ENCODE data around the gene SLC20A1. TPM values are rescaled to one million over a fixed set of nuclear protein-coding genes. Genes with fewer than 3 reads are reported as not detected.

SLC20A1 gene
- total RNA-seq, 2 donors from 2014 or later: 10.7 to 34.1 TPM

- 16% methylated on average over 3 of the region's 3 CpGs for WGBS
- intact Hi-C loops (cut with DNase I): no loop called here
- Histone ChIP-seq H3K4me3 (no peak overlapping the region), H3K4me1 (replicated peaks) (no peaks in the 10 kb centered on the region), H3K27ac (peak overlapping the region in 1 of 2 donors; percentile 21), H3K36me3 (no peaks in the 10 kb centered on the region), H3K9me3 (no peaks in the 10 kb centered on the region), H3K27me3 (replicated peaks; ENCODE audit: insufficient read depth) (no peaks in the 10 kb centered on the region)
- peak; percentile 65 for TF ChIP-seq POLR2AphosphoS5 (IDR thresholded peaks at IDR 0.05)
- TF ChIP-seq, protein P1, sequence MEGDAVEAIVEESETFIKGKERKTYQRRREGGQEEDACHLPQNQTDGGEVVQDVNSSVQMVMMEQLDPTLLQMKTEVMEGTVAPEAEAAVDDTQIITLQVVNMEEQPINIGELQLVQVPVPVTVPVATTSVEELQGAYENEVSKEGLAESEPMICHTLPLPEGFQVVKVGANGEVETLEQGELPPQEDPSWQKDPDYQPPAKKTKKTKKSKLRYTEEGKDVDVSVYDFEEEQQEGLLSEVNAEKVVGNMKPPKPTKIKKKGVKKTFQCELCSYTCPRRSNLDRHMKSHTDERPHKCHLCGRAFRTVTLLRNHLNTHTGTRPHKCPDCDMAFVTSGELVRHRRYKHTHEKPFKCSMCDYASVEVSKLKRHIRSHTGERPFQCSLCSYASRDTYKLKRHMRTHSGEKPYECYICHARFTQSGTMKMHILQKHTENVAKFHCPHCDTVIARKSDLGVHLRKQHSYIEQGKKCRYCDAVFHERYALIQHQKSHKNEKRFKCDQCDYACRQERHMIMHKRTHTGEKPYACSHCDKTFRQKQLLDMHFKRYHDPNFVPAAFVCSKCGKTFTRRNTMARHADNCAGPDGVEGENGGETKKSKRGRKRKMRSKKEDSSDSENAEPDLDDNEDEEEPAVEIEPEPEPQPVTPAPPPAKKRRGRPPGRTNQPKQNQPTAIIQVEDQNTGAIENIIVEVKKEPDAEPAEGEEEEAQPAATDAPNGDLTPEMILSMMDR (IDR thresholded peaks at IDR 0.05): no peak
- no peak for TF ChIP-seq POLR2A (IDR thresholded peaks at IDR 0.05)
- peak; percentile 76 for DNase-seq (ENCODE audit: low spot score)
These were observed 33.7 kb downstream of the SLC20A1 start for GRCh38 chr2:112679484-112679883.

- Histone ChIP-seq H3K27ac (peak overlapping the region; percentile 7 to 15), H3K36me3 (no peaks in the 10 kb centered on the region), H3K9me3 (no peaks in the 10 kb centered on the region), H3K4me3 (no peak overlapping the region), H3K27me3 (replicated peaks; ENCODE audit: insufficient read depth) (no peaks in the 10 kb centered on the region), H3K4me1 (replicated peaks) (no peaks in the 10 kb centered on the region)
- 24% methylated on average over 5 of the region's 5 CpGs for WGBS
- DNase-seq (ENCODE audit: low spot score): peak; percentile 20
- intact Hi-C loops (cut with DNase I): no loop called here
- TF ChIP-seq POLR2AphosphoS5 (IDR thresholded peaks at IDR 0.05) (peak; percentile 29), POLR2A (IDR thresholded peaks at IDR 0.05) (no peak)
These were observed 34.9 kb downstream of the SLC20A1 start for GRCh38 chr2:112680666-112681101.

DNA sequence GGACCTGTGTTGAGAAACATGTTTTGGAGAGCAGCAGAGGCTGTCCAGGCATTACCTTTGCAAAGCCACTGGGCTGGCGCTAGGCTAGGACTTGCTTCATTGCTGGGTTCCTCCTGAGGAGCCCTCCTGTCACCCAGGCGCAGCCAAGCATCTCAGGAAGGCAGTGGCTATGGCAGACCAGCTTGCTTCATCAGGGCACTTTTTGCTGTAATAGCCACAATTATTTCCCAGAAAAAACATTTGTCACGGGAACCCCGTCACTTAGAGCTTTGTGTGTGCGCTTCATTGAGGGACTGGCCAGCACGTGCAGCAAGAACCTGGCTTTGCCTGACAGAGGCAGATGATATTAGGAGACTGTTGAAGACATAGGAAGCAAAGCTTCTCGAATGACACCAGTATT is 36.4 kb downstream of the SLC20A1 start:
- TF ChIP-seq POLR2AphosphoS5 (IDR thresholded peaks at IDR 0.05) (no peak), POLR2A (IDR thresholded peaks at IDR 0.05) (no peak)
- TF ChIP-seq, protein P1 (IDR thresholded peaks at IDR 0.05): no peak
- 80% methylated on average over 7 of the region's 7 CpGs for WGBS
- H3K36me3 ChIP-seq: no peaks in the 10 kb centered on the region
- no peaks in the 10 kb centered on the region for H3K27me3 ChIP-seq (replicated peaks; ENCODE audit: insufficient read depth)
- DNase-seq (ENCODE audit: low spot score): no peak
- H3K4me3 ChIP-seq: no peak overlapping the region
- H3K27ac ChIP-seq: no peak overlapping the region
- H3K9me3 ChIP-seq: no peaks in the 10 kb centered on the region
- no peaks in the 10 kb centered on the region for H3K4me1 ChIP-seq (replicated peaks)
- intact Hi-C loops (cut with DNase I): no loop called here

GRCh38 chr2:112683550-112684414 is 38.0 kb downstream of the SLC20A1 start:
- no peak for TF ChIP-seq POLR2AphosphoS5 (IDR thresholded peaks at IDR 0.05)
- TF ChIP-seq POLR2A (IDR thresholded peaks at IDR 0.05): no peak
- TF ChIP-seq, protein P1 (IDR thresholded peaks at IDR 0.05): no peak

DNA sequence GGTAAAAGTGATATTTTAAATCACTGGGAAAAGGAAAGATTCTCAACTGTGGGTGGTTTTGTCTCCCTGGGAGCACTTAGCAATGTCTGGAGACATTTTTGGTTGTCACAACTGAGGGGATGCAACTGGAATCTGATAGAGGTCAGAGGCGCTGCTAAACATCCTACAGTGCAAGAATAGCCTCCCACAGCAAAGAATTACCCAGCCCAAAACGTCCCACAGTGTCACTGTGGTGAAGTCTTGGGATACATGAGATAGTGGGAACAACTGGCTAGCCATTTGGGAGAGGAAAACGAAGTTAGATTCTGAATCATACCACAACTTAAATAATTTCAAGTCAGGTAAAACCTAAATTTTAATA is 38.7 kb downstream of the SLC20A1 start:
- Histone ChIP-seq H3K4me3 (no peak overlapping the region), H3K36me3 (no peaks in the 10 kb centered on the region), H3K27me3 (replicated peaks; ENCODE audit: insufficient read depth) (no peaks in the 10 kb centered on the region), H3K9me3 (no peaks in the 10 kb centered on the region), H3K27ac (no peak overlapping the region), H3K4me1 (replicated peaks) (no peaks in the 10 kb centered on the region)
- intact Hi-C loops (cut with DNase I): no loop called here
- DNase-seq (ENCODE audit: low spot score): no peak
- TF ChIP-seq, protein P1 (IDR thresholded peaks at IDR 0.05): no peak
- TF ChIP-seq POLR2A (IDR thresholded peaks at IDR 0.05) (no peak), POLR2AphosphoS5 (IDR thresholded peaks at IDR 0.05) (no peak)
- 72% methylated on average over 3 of the region's 3 CpGs for WGBS

More at GRCh38 chr2:112683550-112684414, 38.0 kb downstream of the SLC20A1 start:
- intact Hi-C loops (cut with DNase I): no loop called here
- DNase-seq (ENCODE audit: low spot score): no peak
- H3K27ac ChIP-seq: no peak overlapping the region
- no peak overlapping the region for H3K4me3 ChIP-seq
- H3K27me3 ChIP-seq (replicated peaks; ENCODE audit: insufficient read depth): no peaks in the 10 kb centered on the region
- H3K36me3 ChIP-seq: no peaks in the 10 kb centered on the region
- WGBS: 88% methylated on average over 12 of the region's 12 CpGs
- H3K9me3 ChIP-seq: no peaks in the 10 kb centered on the region
- H3K4me1 ChIP-seq (replicated peaks): no peaks in the 10 kb centered on the region

Data from prostate gland (tissue), 2 donors.